K562 (cell line): Measurements from ENCODE around the gene METTL2B. TPM values are rescaled to one million over a fixed set of nuclear protein-coding genes. Genes with fewer than 3 reads are reported as not detected.

Source experiments
- ATAC-seq: fragments of 200-7000 bp; cut with Tn5 transposase; 3 replicates; pipeline ENCODE4 v1.9.1; 2020; ENCODE audit warnings: moderate library complexity
- BruUV-seq: library from RNA; stranded (reverse); fragments of 400-500 nt; replicated peaks from 2 replicates; lab custom pipeline; 2021; lab: Mats Ljungman, UMichigan
- CTCF ChIA-PET: fragments of 300-600 bp; formaldehyde crosslinking; extraction: SDS; loops from one replicate; lab custom pipeline; 2021; ENCODE audit warnings: low intra/inter-chr PET ratio; lab: Yijun Ruan, JAX
- POLR2A ChIA-PET: fragments of 300-600, 350-650 bp; sonication (Branson Sonifier 250); formaldehyde crosslinking; extraction: SDS; loops from one replicate; lab custom pipeline; 2021; ENCODE audit warnings: antibody characterized with exemption, inconsistent platforms; lab: Yijun Ruan, JAX
- DNase-seq, 4 experiments: peaks; one replicate each; pipeline versions ENCODE4 v3.0.0 to v3.0.0-alpha.2; 2011 to 2018; ENCODE audit warnings: low spot score in 3 of 4, mixed read lengths in 3 of 4; ENCODE audit errors: extremely low read depth in 1 of 4
- FAIRE-seq: peaks from 2 replicates; lab custom pipeline; 2011; peaks lifted over from hg19 to GRCh38; lab: Jason Lieb, UNC
- H2AFZ ChIP-seq: 2 replicates; pipeline ENCODE4 v1.6.0; 2011; ENCODE audit warnings: low read depth, low read length, control low read depth, inconsistent platforms
- H3K27ac ChIP-seq: fragments of 200-600 bp; 3 replicates; pipeline ENCODE4 v1.8.0; 2011; ENCODE audit warnings: low read depth, mild to moderate bottlenecking, control low read depth, inconsistent platforms, low read length, moderate library complexity, mixed read lengths; ENCODE audit errors: extremely low read depth
- H3K27me3 ChIP-seq, 2 experiments: fragments of 300-600 bp in 1 of 2; 2 replicates in 1 of 2; 3 replicates in 1 of 2; pipeline versions ENCODE4 v1.6.0 to v1.8.0; 2011; ENCODE audit warnings: inconsistent platforms in 2 of 2, low read length in 2 of 2, mild to moderate bottlenecking in 1 of 2, mixed read lengths in 1 of 2, moderate library complexity in 1 of 2; ENCODE audit not compliant: control insufficient read depth in 2 of 2, insufficient read depth in 2 of 2
- H3K36me3 ChIP-seq: fragments of 300-600 bp; 3 replicates; pipeline ENCODE4 v1.8.0; 2011; ENCODE audit warnings: mild to moderate bottlenecking, low read length, inconsistent platforms; ENCODE audit not compliant: control insufficient read depth, insufficient read depth
- H3K4me1 ChIP-seq, 2 experiments: fragments of 200-600 bp in 1 of 2; replicated peaks in 1 of 2; 2 replicates in 1 of 2; 3 replicates in 1 of 2; pipeline versions ENCODE4 v1.5.1 to v1.8.0; 2011; ENCODE audit warnings: inconsistent platforms in 2 of 2, low read length in 2 of 2, mild to moderate bottlenecking in 1 of 2, mixed read lengths in 1 of 2, moderate library complexity in 1 of 2; ENCODE audit not compliant: control insufficient read depth in 2 of 2, insufficient read depth in 2 of 2
- H3K4me2 ChIP-seq: 2 replicates; pipeline ENCODE4 v1.6.1; 2011; ENCODE audit warnings: low read length, control low read depth, inconsistent platforms, mixed read lengths; ENCODE audit not compliant: insufficient read depth
- H3K4me3 ChIP-seq: fragments of 200-600 bp; sonication (generic), shearing (Covaris generic); 2 replicates; pipeline ENCODE4 v1.5.1; 2016; ENCODE audit warnings: control low read depth, inconsistent platforms
- H3K79me2 ChIP-seq: fragments of 200-600 bp; 3 replicates; pipeline ENCODE4 v1.8.0; 2011; ENCODE audit warnings: low read length, inconsistent platforms; ENCODE audit not compliant: control insufficient read depth, insufficient read depth
- H3K9ac ChIP-seq, 2 experiments: 2 replicates each; pipeline versions ENCODE4 v1.6.0 to v1.6.1; 2011; ENCODE audit warnings: low read depth in 2 of 2, low read length in 2 of 2, control low read depth in 1 of 2, inconsistent platforms in 1 of 2, mild to moderate bottlenecking in 1 of 2, mixed read lengths in 1 of 2; ENCODE audit not compliant: insufficient read depth in 1 of 2
- H3K9me1 ChIP-seq: one replicate; pipeline ENCODE4 v1.6.0; 2011; ENCODE audit warnings: inconsistent platforms, mild to moderate bottlenecking, low read length, moderate library complexity; ENCODE audit not compliant: control insufficient read depth, insufficient read depth
- H3K9me3 ChIP-seq: replicated peaks from 2 replicates; pipeline ENCODE4 v1.5.1; 2011; ENCODE audit warnings: low read depth, low read length, inconsistent platforms; ENCODE audit not compliant: control insufficient read depth, insufficient read depth
- H4K20me1 ChIP-seq: replicated peaks from 2 replicates; pipeline ENCODE4 v1.6.1; 2011; ENCODE audit warnings: low read length, inconsistent platforms, mixed read lengths; ENCODE audit not compliant: control insufficient read depth, insufficient read depth
- ARID3B ChIP-seq: fragments of 250-450 bp; sonication (Bioruptor Pico); IDR thresholded peaks from 2 replicates; pipeline ENCODE4 v1.4.0; 2020; ENCODE audit warnings: borderline replicate concordance
- ASH1L ChIP-seq: fragments of 450-650 bp; IDR thresholded peaks from 2 replicates; pipeline ENCODE4 v1.6.1; 2018; ENCODE audit warnings: borderline replicate concordance, mild to moderate bottlenecking, low read depth; ENCODE audit not compliant: partially characterized antibody
- ATF7 ChIP-seq: fragments of 450-650 bp; IDR thresholded peaks from 2 replicates; pipeline ENCODE4 v1.7.1; 2014; ENCODE audit warnings: mild to moderate bottlenecking, moderate library complexity
- BMI1 ChIP-seq: fragments of 150-350 bp; IDR thresholded peaks from 2 replicates; pipeline ENCODE4 v1.6.1; 2014; ENCODE audit warnings: low read length
- CAMTA2 ChIP-seq: fragments of 250-450 bp; sonication (Bioruptor Pico); conservative IDR thresholded peaks from 2 replicates; pipeline ENCODE4 v1.5.1; 2022
- CBX3 ChIP-seq, 2 experiments: IDR thresholded peaks; 1 replicate in 1 of 2; 2 replicates in 1 of 2; pipeline ENCODE4 v1.6.1; 2012; ENCODE audit warnings: inconsistent platforms in 2 of 2, low read length in 2 of 2, borderline replicate concordance in 1 of 2, control low read depth in 1 of 2
- DNMT1 ChIP-seq: fragments of 450-650 bp; IDR thresholded peaks from 2 replicates; pipeline ENCODE4 v1.6.1; 2016; ENCODE audit warnings: antibody characterized with exemption, mild to moderate bottlenecking
- EP400 ChIP-seq: fragments of 450-650 bp; IDR thresholded peaks from 2 replicates; pipeline ENCODE4 v1.6.1; 2017; ENCODE audit warnings: antibody characterized with exemption, mild to moderate bottlenecking, moderate library complexity
- ETS2 ChIP-seq: IDR thresholded peaks from 2 replicates; pipeline ENCODE4 v1.6.1; 2016; ENCODE audit warnings: borderline replicate concordance, missing genetic modification characterization, mild to moderate bottlenecking, moderate library complexity, missing compliant biosample characterization; ENCODE audit not compliant: poor library complexity, severe bottlenecking
- FOXA3 ChIP-seq, 2 experiments: fragments of 450-650 bp in 1 of 2; sonication (generic) in 1 of 2; formaldehyde crosslinking; IDR thresholded peaks in 1 of 2; conservative IDR thresholded peaks in 1 of 2; 2 replicates each; pipeline versions ENCODE4 v1.4.0 to v1.8.0; 2020 to 2022; ENCODE audit warnings: mild to moderate bottlenecking in 2 of 2, missing genetic modification reagents in 1 of 2
- NR4A1 ChIP-seq, 2 experiments: fragments of 250-450 bp in 1 of 2; fragments of 450-650 bp in 1 of 2; sonication (Bioruptor Pico) in 1 of 2; IDR thresholded peaks; 2 replicates each; pipeline versions ENCODE4 v1.4.0 to v1.6.1; 2016 to 2020; ENCODE audit warnings: mild to moderate bottlenecking in 2 of 2, missing compliant biosample characterization in 1 of 2, missing genetic modification characterization in 1 of 2, moderate library complexity in 1 of 2
- PRMT5 ChIP-seq: sonication (generic); formaldehyde crosslinking; IDR thresholded peaks from 2 replicates; pipeline ENCODE4 v1.5.0; 2020; ENCODE audit warnings: missing genetic modification reagents
- PTBP1 ChIP-seq: fragments of 200-400 bp; formaldehyde crosslinking; IDR thresholded peaks from 2 replicates; pipeline ENCODE4 v1.6.1; 2017; ENCODE audit warnings: low read depth, low read length
- U2AF1 ChIP-seq: fragments of 200-400 bp; formaldehyde crosslinking; optimal IDR thresholded peaks from 2 replicates; pipeline ENCODE3; 2017; ENCODE audit warnings: mild to moderate bottlenecking, low read depth, low read length, moderate library complexity
- XRCC3 ChIP-seq: fragments of 450-650 bp; IDR thresholded peaks from 2 replicates; pipeline ENCODE4 v1.6.1; 2017; ENCODE audit warnings: mild to moderate bottlenecking, moderate library complexity
- ZNF354B ChIP-seq: fragments of 250-450 bp; sonication (Bioruptor Pico); IDR thresholded peaks from 2 replicates; pipeline ENCODE4 v1.4.0; 2020
- ZNF57 ChIP-seq: fragments of 450-650 bp; formaldehyde crosslinking; IDR thresholded peaks from 2 replicates; pipeline ENCODE4 v1.4.0; 2020; ENCODE audit warnings: mild to moderate bottlenecking, moderate library complexity
- WGBS: fragments of 100-300 bp; shearing (Covaris generic); methylation state at CpG from one replicate; pipeline ENCODE4 v1.1.6; 2016; ENCODE audit warnings: low coverage, mixed read lengths; ENCODE audit not compliant: insufficient coverage; ENCODE audit errors: missing lambda C conversion rate; 5-methylcytosine and 5-hydroxymethylcytosine counted together
- in situ Hi-C: fragments of 300-500 bp; cut with MboI; formaldehyde crosslinking; loops from 4 replicates; pipeline ENCODE4 v1.15.0; 2018; ENCODE audit warnings: inconsistent platforms, mixed read lengths
- intact Hi-C: fragments of 100-400 bp; cut with micrococcal nuclease; formaldehyde crosslinking; loops from 2 replicates; pipeline ENCODE4 v1.14.2; 2022
- polyA plus RNA-seq, 8 experiments: library from polyadenylated mRNA; depleted of rRNA in 4 of 8; stranded (reverse) in 5 of 8; unstranded in 3 of 8; fragments of >200 nt; fragmentation: Nextera tagmentation in 2 of 8; fragmentation: Illumina TruSeq in 1 of 8; extraction: Ambion mirVana in 2 of 8; extraction: Trizol in 1 of 8; gene quantifications; 2 replicates each; pipeline versions ENCODE4 v1.2.1 to v1.2.3, GENCODE V29; 2011 to 2014; ENCODE audit warnings: inconsistent platforms in 1 of 8, missing spikeins in 1 of 8
- total RNA-seq, 7 experiments: library from RNA; depleted of rRNA in 6 of 7; stranded (reverse); fragments of >200 nt in 6 of 7; fragmentation: Illumina TruSeq in 2 of 7; extraction: Trizol in 2 of 7; gene quantifications; 2 replicates each; pipeline versions ENCODE4 v1.2.1 to v1.2.3, GENCODE V29; 2011 to 2021; ENCODE audit warnings: low replicate concordance in 1 of 7
- TF ChIP-seq, protein P1 (sequence below): sonication (generic); formaldehyde crosslinking; IDR thresholded peaks from 2 replicates; pipeline ENCODE4 v1.8.0; 2022; ENCODE audit warnings: missing genetic modification reagents, mild to moderate bottlenecking, borderline replicate concordance

Gene METTL2B
- total and polyA plus RNA-seq, 9 of the 15 experiments (the other 6 are each of a cell fraction or from before 2014, with no cell fraction given): 35.9 to 95.7 (median 79.2) TPM

- intact Hi-C loops: no loop called here
- Histone ChIP-seq H3K9ac (no peak overlapping the region), H3K9me1 (no peaks in the 10 kb centered on the region), H2AFZ (peak overlapping the region; percentile 70), H3K36me3 (no peaks in the 10 kb centered on the region), H3K27me3 (no peaks in the 10 kb centered on the region; a peak in 1 of 5 replicates), H3K4me3 (no peak overlapping the region), H3K4me1 (peaks cover 6 to 14% of the 10 kb centered on the region in 2 experiments; a peak in 4 of 5 replicates), H3K27ac (peak overlapping the region; percentile 9; the same call in 1 of the 3 replicates), H3K9me3 (no peaks in the 10 kb centered on the region), H4K20me1 (no peaks in the 10 kb centered on the region), H3K79me2 (no peaks in the 10 kb centered on the region), H3K4me2 (peak overlapping the region; percentile 31; the same call in 1 of the 2 replicates)
- peak; percentile 54 for ATAC-seq
- ChIA-PET POLR2A (interaction anchor here (0.7 to 1.4 kb wide), 4 partner anchors 9 to 22 kb away, joined by 3 read pairs; no protein-coding TSS in a partner anchor), CTCF (interaction anchor here (0.6 kb wide), 1 partner anchor 48 kb away, joined by 5 read pairs; no protein-coding TSS in a partner anchor)
- FAIRE-seq: peak; percentile 23
- 32% methylated on average over 8 of the region's 8 CpGs for WGBS
- in situ Hi-C loops: no loop called here
- DNase-seq: no peak
- no TSS peak for BruUV-seq
- TF ChIP-seq PRMT5 (CRISPR knock-in tag) (no peak), BMI1 (no peak), CAMTA2 (CRISPR knock-in tag) (no peak), ATF7 (peak; percentile 29; the same call in 1 of the 2 replicates), XRCC3 (no peak), ETS2 (tag) (no peak), CBX3 (IDR thresholded peaks at IDR 0.05; ENCODE audit: borderline replicate concordance in 1 of 2, low read length in 2 of 2) (no peak), ARID3B (CRISPR knock-in tag) (no peak), NR4A1 (CRISPR knock-in tag; IDR thresholded peaks at IDR 0.05) (no peak), NR4A1 (tag; IDR thresholded peaks at IDR 0.05) (no peak), FOXA3 (CRISPR knock-in tag; conservative IDR thresholded peaks at IDR 0.05 in 1 of 2, IDR thresholded peaks at IDR 0.05 in 1 of 2) (peak; percentile 90 to 95), ZNF57 (no peak), DNMT1 (no peak), U2AF1 (no peak), ASH1L (no peak), PTBP1 (no peak), EP400 (0 out of 2 replicates have a peak, but pooled peaks have one; percentile 20), ZNF354B (CRISPR knock-in tag) (no peak)
- TF ChIP-seq, protein P1, sequence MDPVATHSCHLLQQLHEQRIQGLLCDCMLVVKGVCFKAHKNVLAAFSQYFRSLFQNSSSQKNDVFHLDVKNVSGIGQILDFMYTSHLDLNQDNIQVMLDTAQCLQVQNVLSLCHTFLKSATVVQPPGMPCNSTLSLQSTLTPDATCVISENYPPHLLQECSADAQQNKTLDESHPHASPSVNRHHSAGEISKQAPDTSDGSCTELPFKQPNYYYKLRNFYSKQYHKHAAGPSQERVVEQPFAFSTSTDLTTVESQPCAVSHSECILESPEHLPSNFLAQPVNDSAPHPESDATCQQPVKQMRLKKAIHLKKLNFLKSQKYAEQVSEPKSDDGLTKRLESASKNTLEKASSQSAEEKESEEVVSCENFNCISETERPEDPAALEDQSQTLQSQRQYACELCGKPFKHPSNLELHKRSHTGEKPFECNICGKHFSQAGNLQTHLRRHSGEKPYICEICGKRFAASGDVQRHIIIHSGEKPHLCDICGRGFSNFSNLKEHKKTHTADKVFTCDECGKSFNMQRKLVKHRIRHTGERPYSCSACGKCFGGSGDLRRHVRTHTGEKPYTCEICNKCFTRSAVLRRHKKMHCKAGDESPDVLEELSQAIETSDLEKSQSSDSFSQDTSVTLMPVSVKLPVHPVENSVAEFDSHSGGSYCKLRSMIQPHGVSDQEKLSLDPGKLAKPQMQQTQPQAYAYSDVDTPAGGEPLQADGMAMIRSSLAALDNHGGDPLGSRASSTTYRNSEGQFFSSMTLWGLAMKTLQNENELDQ (CRISPR knock-in tag): no peak
Observed at GRCh38 chr7:128437426-128438332, 38.9 kb upstream of the METTL2B start.
